Immature natural killer cell (primary cell): ENCODE data around the gene SPRYD3. TPM values are rescaled to one million over a fixed set of nuclear protein-coding genes. Genes with fewer than 3 reads are reported as not detected.

Experiments
- DNase-seq, 3 donors: peaks; one replicate each; pipeline ENCODE4 v3.0.0; 2022; ENCODE audit warnings: mixed read lengths in 1 of 3
- H3K27ac Mint-ChIP-seq, 6 donors: one replicate each; pipeline ENCODE4 v1.8.0; 2020; ENCODE audit warnings: mixed read lengths in 6 of 6, mild to moderate bottlenecking in 5 of 6, inconsistent platforms in 4 of 6, moderate library complexity in 3 of 6
- H3K27me3 Mint-ChIP-seq, 3 donors: one replicate each; pipeline ENCODE4 v1.8.0; 2020 to 2021; ENCODE audit warnings: low read depth in 3 of 3, mild to moderate bottlenecking in 3 of 3, mixed read lengths in 3 of 3, moderate library complexity in 3 of 3, inconsistent platforms in 1 of 3
- H3K36me3 Mint-ChIP-seq, 3 donors: one replicate each; pipeline ENCODE4 v1.8.0; 2020; ENCODE audit warnings: mixed read lengths in 3 of 3, inconsistent platforms in 2 of 3, mild to moderate bottlenecking in 2 of 3
- H3K4me1 Mint-ChIP-seq, 2 donors: one replicate each; pipeline ENCODE4 v1.8.0; 2020; ENCODE audit warnings: inconsistent platforms in 2 of 2, mild to moderate bottlenecking in 2 of 2, mixed read lengths in 2 of 2, moderate library complexity in 1 of 2
- H3K4me3 Mint-ChIP-seq, 5 donors: one replicate each; pipeline ENCODE4 v1.8.0; 2020; ENCODE audit warnings: mild to moderate bottlenecking in 5 of 5, mixed read lengths in 5 of 5, inconsistent platforms in 3 of 5, moderate library complexity in 3 of 5
- H3K9me3 Mint-ChIP-seq, 6 donors: one replicate each; pipeline ENCODE4 v1.8.0; 2020; ENCODE audit warnings: mild to moderate bottlenecking in 6 of 6, mixed read lengths in 6 of 6, inconsistent platforms in 4 of 6, moderate library complexity in 3 of 6
- polyA plus RNA-seq, 3 donors: library from polyadenylated mRNA; unstranded; fragments of 300-500 nt; fragmentation: Illumina TruSeq; gene quantifications; one replicate each; pipeline ENCODE4 v1.2.3, GENCODE V29; 2021

Gene SPRYD3
- polyA plus RNA-seq, 3 donors from 2014 or later: 35.6 to 70.4 (median 59.6) TPM

- Mint-ChIP-seq H3K4me1 (peaks cover 6% of the 10 kb centered on the region in 2 donors), H3K27ac (peak overlapping the region in 2 of 6 donors; percentile 23 to 50)
- no peak for DNase-seq
These were observed 11.9 kb downstream of the SPRYD3 start for GRCh38 chr12:53067074-53067992.

DNA sequence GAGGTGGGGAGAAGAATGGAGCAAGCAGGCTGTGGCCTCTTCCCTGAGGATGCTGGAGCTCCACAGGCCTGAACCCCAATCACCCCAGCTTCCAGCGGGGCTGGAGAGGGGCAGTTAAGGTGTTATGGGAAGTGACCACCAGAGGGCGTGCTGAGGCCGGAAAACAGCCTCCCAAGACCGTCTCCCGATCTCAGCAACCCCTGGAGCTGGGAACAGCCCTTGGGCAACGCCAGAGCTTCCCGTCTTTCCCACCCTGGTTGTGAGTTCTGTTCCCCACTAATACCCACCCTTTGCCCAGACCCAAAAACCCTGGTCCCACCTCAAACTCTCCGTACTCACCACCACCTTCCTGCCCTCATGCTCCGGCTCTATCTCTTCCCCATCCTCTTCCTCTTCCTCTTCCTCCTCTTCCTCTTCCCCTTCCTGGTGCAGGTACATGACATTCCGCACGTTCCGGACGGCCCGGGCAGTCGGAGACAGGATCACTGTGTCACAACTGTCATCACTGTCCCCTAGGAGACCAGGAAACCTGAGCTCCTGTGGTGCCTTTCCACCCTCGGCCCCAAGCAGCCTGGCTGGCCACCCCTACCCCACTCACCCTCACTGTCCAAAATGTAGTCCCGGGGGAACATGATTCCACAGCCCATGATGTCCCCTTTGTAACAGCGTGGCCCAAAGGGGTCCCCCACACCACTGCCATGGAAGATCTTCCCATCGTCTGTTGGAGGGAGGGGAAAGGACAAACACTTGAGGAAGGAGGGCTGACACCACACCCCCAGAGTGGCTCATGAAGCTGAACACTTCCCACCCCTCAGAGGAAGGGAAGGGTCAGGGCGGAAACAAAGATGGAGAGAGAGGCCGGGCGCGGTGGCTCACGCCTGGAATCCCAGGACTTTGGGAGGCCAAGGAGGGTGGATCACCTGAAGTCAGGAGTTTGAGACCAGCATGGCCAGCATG is 12.9 kb downstream of the SPRYD3 start:
- Mint-ChIP-seq H3K9me3 (no peaks in the 10 kb centered on the region), H3K4me3 (no peak overlapping the region), H3K36me3 (peaks cover 4 to 29% (median 4%) of the 10 kb centered on the region in 3 donors), H3K27me3 (peaks cover 0 to 2% (median 0%) of the 10 kb centered on the region in 3 donors), H3K27ac (peak overlapping the region in 1 of 6 donors; percentile 31), H3K4me1 (peaks cover 0 to 4% of the 10 kb centered on the region in 2 donors)
- DNase-seq: peak; percentile 48 to 62 (median 60)

More at GRCh38 chr12:53067074-53067992, 11.9 kb downstream of the SPRYD3 start:
- no peak overlapping the region for H3K4me3 Mint-ChIP-seq
- H3K36me3 Mint-ChIP-seq: peaks cover 4 to 29% (median 10%) of the 10 kb centered on the region in 3 donors
- no peaks in the 10 kb centered on the region for H3K9me3 Mint-ChIP-seq
- H3K27me3 Mint-ChIP-seq: peaks cover 0 to 2% (median 0%) of the 10 kb centered on the region in 3 donors

DNA sequence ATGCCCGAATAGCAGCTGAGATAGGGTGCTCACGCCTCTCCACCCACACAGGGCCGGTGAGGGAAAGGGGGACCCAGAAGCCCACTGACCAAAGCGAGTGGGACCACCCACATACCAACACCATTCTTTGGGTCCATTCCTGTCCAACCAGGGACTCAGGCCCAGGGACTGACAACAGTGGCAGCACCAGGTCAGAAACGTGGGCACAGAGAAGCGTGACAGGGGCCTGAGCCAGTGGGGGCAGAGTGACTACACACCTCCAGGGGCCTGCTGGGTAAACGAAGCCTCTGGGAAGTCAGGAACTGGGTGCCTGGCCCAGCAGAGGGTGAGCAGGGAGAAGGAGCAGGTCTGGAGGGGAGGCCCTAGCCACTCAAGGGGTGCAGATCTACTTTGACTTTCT is 13.7 kb downstream of the SPRYD3 start:
- Mint-ChIP-seq H3K4me1 (peaks cover 0 to 4% of the 10 kb centered on the region in 2 donors), H3K27ac (no peak overlapping the region), H3K27me3 (peaks cover 0 to 2% (median 0%) of the 10 kb centered on the region in 3 donors), H3K36me3 (peaks cover 4 to 25% (median 4%) of the 10 kb centered on the region in 3 donors), H3K9me3 (no peaks in the 10 kb centered on the region), H3K4me3 (no peak overlapping the region)
- no peak for DNase-seq

DNA sequence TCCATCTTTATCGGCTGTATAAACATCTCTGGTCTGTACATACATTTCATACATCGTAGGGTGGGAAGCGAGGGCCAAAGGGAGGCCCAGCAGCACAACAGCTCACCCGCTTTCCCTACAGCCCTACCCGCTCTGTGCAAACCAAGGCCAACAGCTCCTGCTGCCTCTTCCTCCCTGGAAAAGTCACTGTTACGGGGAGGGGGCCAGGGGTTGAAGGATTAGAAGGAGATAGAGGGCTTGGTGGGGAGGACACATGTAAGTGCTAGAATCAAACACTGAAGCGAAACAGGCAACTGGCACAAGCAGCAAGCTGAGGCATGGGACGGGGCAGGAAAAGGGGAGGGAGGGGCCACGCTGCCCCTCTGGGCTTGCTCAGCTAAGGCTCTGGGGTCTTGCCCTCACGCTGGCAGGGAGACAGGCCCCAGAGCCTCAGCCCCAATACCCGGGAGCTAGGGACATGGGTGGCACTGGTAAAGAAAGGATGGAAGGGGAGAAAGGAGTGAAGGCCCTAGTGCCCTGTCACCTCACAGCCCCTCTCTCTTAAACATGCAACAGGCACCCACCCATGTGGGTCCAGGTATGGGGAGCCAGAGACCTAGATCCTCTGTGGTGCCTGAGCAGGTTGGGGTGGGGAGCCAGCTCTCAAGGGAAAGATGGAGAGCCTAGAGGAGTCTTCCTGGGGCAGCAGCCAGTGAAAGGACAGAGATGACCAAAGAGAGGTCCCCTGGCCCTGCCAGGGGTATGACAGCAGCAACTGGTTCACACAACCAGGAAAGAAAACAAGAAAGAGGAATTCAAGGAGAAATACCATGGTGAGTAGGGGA is 14.4 kb downstream of the SPRYD3 start:
- Mint-ChIP-seq H3K27me3 (peaks cover 0 to 2% (median 0%) of the 10 kb centered on the region in 3 donors), H3K4me3 (no peak overlapping the region), H3K36me3 (peaks cover 4 to 25% (median 4%) of the 10 kb centered on the region in 3 donors), H3K4me1 (peaks cover 0 to 4% of the 10 kb centered on the region in 2 donors), H3K9me3 (no peaks in the 10 kb centered on the region), H3K27ac (peak overlapping the region in 2 of 6 donors; percentile 22 to 40)
- DNase-seq: no peak

- no peak overlapping the region for H3K4me3 Mint-ChIP-seq
- DNase-seq: no peak
- H3K27ac Mint-ChIP-seq: peak overlapping the region in 1 of 6 donors; percentile 40
These were observed 15.2 kb downstream of the SPRYD3 start for GRCh38 chr12:53063708-53064612.

GRCh38 chr12:53062977-53063707 is 16.0 kb downstream of the SPRYD3 start:
- peaks cover 4 to 25% (median 4%) of the 10 kb centered on the region in 3 donors for H3K36me3 Mint-ChIP-seq
- peaks cover 0 to 2% (median 0%) of the 10 kb centered on the region in 3 donors for H3K27me3 Mint-ChIP-seq
- no peaks in the 10 kb centered on the region for H3K9me3 Mint-ChIP-seq
- peaks cover 0 to 4% of the 10 kb centered on the region in 2 donors for H3K4me1 Mint-ChIP-seq
- DNase-seq: no peak
- H3K4me3 Mint-ChIP-seq: no peak overlapping the region
- peak overlapping the region in 1 of 6 donors; percentile 58 for H3K27ac Mint-ChIP-seq

More at GRCh38 chr12:53063708-53064612, 15.2 kb downstream of the SPRYD3 start:
- Mint-ChIP-seq H3K36me3 (peaks cover 4 to 25% (median 4%) of the 10 kb centered on the region in 3 donors), H3K27me3 (peaks cover 0 to 2% (median 0%) of the 10 kb centered on the region in 3 donors), H3K4me1 (peaks cover 0 to 4% of the 10 kb centered on the region in 2 donors), H3K9me3 (no peaks in the 10 kb centered on the region)

DNA sequence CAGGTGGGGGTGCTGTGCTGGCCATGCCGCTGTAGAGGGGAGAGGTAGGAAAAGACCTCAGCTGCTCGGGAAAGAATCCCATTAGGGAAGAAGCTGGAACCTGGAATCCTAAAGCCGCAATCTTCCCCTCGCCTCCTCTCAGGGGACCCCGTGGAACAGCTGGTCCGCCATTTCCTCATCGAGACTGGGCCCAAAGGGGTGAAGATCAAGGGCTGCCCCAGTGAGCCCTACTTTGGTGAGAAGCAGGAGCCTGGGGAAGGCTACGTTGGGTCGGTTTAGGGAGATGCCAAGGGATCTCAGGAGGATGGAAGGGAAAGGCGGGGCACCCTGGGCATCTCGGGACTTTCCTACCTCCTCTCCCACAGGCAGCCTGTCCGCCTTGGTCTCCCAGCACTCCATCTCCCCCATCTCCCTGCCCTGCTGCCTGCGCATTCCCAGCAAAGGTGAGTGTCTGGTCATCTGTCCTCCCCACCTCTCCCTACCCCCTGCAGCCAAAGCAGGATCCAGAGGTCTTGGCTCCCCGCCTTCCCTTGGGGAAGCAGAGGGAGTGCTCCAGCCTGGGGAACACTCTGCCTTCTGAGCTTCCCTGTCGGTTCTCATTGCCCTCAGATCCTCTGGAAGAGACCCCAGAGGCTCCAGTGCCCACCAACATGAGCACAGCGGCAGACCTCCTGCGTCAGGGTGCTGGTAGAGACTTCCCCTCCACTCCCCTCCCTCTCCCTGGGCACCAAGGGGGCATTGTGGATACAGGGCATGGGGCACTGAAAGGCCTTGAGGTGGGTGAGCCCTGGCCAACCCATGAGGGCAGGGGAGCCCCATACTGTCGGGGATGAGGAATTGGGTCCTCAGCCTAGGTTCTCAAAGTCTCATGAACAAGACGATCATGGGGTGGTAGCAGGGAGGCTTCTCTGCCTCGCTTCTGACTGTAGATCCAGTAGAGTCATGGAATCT is 16.9 kb downstream of the SPRYD3 start:
- Mint-ChIP-seq H3K4me1 (peaks cover 0 to 6% of the 10 kb centered on the region in 2 donors), H3K36me3 (peaks cover 4 to 25% (median 4%) of the 10 kb centered on the region in 3 donors), H3K27me3 (peaks cover 0 to 2% (median 0%) of the 10 kb centered on the region in 3 donors), H3K27ac (peak overlapping the region in 1 of 6 donors; percentile 22), H3K9me3 (no peaks in the 10 kb centered on the region), H3K4me3 (no peak overlapping the region)
- no peak for DNase-seq

GRCh38 chr12:53061404-53062010 is 17.7 kb downstream of the SPRYD3 start:
- Mint-ChIP-seq H3K4me1 (peaks cover 2 to 6% of the 10 kb centered on the region in 2 donors), H3K4me3 (no peak overlapping the region), H3K27ac (peak overlapping the region in 1 of 6 donors; percentile 22), H3K36me3 (peaks cover 4 to 20% (median 4%) of the 10 kb centered on the region in 3 donors), H3K9me3 (no peaks in the 10 kb centered on the region), H3K27me3 (peaks cover 0 to 2% (median 0%) of the 10 kb centered on the region in 3 donors)
- DNase-seq: no peak

DNA sequence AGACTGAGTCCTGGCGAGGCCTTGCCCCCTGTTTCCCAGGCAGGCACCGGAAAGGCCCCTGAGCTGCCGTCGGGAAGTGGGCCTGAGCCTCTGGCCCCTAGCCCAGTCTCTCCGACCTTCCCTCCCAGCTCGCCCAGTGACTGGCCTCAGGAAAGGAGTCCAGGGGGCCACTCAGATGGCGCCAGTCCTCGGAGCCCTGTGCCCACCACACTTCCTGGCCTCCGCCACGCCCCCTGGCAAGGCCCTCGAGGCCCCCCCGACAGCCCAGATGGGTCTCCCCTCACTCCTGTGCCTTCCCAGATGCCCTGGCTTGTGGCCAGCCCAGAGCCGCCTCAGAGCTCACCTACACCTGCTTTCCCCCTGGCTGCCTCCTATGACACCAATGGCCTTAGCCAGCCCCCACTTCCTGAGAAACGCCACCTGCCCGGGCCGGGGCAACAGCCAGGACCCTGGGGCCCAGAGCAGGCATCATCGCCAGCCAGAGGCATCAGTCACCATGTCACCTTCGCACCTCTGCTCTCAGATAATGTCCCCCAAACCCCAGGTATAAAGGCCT is 18.4 kb downstream of the SPRYD3 start:
- peaks cover 0 to 2% (median 0%) of the 10 kb centered on the region in 3 donors for H3K27me3 Mint-ChIP-seq
- H3K36me3 Mint-ChIP-seq: peaks cover under 1 to 14% (median 4%) of the 10 kb centered on the region in 3 donors
- no peak overlapping the region for H3K4me3 Mint-ChIP-seq

More for the DNA sequence above, 18.4 kb downstream of the SPRYD3 start:
- Mint-ChIP-seq H3K27ac (no peak overlapping the region), H3K4me1 (peaks cover 9 to 10% of the 10 kb centered on the region in 2 donors), H3K9me3 (no peaks in the 10 kb centered on the region)
- no peak for DNase-seq
